ENCODE measurements around the gene PHKA2.
A peak's percentile ranks its signal among the peaks of the same experiment; 100 is the strongest.
"Not testable (repeated sequence)": the region's sequence is repeated elsewhere in the genome, so short reads cannot be mapped to it uniquely, and the experiment has no call there.

PHKA2 gene

GRCh38 chrX:18983666-18984380 lies at the start of gene PHKA2:
PHKA2 (minus strand) TSS chrX:18984114; CDS start chrX:18983932, 182 bp downstream.
- DNase-seq: no peak

- no peak for DNase-seq
These were observed 46.9 kb upstream of the PHKA2 start for GRCh38 chrX:19030805-19031204.

GRCh38 chrX:19028560-19028959 lies 44.6 kb upstream of the PHKA2 start:
- no peak for DNase-seq

- DNase-seq: no peak
These were observed 40.5 kb upstream of the PHKA2 start for GRCh38 chrX:19024366-19024765.

GRCh38 chrX:19019996-19020395 lies 36.1 kb upstream of the PHKA2 start:
- no peak for DNase-seq

- DNase-seq: no peak
These were observed 33.4 kb upstream of the PHKA2 start for GRCh38 chrX:19017271-19017670.

- not testable (repeated sequence) for DNase-seq
These were observed 32.7 kb upstream of the PHKA2 start for GRCh38 chrX:19016614-19017013.

- no peak for DNase-seq
These were observed 24.0 kb upstream of the PHKA2 start for GRCh38 chrX:19007868-19008267.

GRCh38 chrX:19007011-19007410 lies 23.1 kb upstream of the PHKA2 start:
- DNase-seq: no peak

GRCh38 chrX:19005909-19006308 lies 22.0 kb upstream of the PHKA2 start:
- DNase-seq: no peak

GRCh38 chrX:19003756-19004155 lies 19.8 kb upstream of the PHKA2 start:
- DNase-seq: no peak

GRCh38 chrX:18998653-18999052 lies 14.7 kb upstream of the PHKA2 start:
- no peak for DNase-seq

- DNase-seq: no peak
These were observed 14.0 kb upstream of the PHKA2 start for GRCh38 chrX:18997916-18998315.

- no peak for DNase-seq
These were observed 12.6 kb upstream of the PHKA2 start for GRCh38 chrX:18996536-18996935.

- DNase-seq: no peak
These were observed 11.3 kb upstream of the PHKA2 start for GRCh38 chrX:18995221-18995620.

- no peak for DNase-seq
These were observed 10.8 kb upstream of the PHKA2 start for GRCh38 chrX:18994713-18995112.

GRCh38 chrX:18992829-18993228 lies 8.9 kb upstream of the PHKA2 start:
- DNase-seq: no peak

GRCh38 chrX:18985186-18985435 lies 1.2 kb upstream of the PHKA2 start:
- no peak for DNase-seq

- DNase-seq: peak; percentile 89
These were observed 669 bp upstream of the PHKA2 start for GRCh38 chrX:18984381-18985185.

- no peak for DNase-seq
These were observed 2.6 kb downstream of the PHKA2 start for GRCh38 chrX:18981124-18981807.

- not testable (repeated sequence) for DNase-seq
These were observed 3.7 kb downstream of the PHKA2 start for GRCh38 chrX:18980262-18980661.

- no peak for DNase-seq
These were observed 8.9 kb downstream of the PHKA2 start for GRCh38 chrX:18974993-18975392.

- no peak for DNase-seq
These were observed 10.3 kb downstream of the PHKA2 start for GRCh38 chrX:18973527-18974192.

- DNase-seq: no peak
These were observed 12.4 kb downstream of the PHKA2 start for GRCh38 chrX:18971506-18971905.

Measured in CD4-positive, alpha-beta T cell treated with Interleukin-12 subunit alpha and Interleukin-12 subunit beta, for 1 hour (primary cell).